ENCODE results near the gene SPRED2. TPM values are rescaled to one million over a fixed set of nuclear protein-coding genes. Genes with fewer than 3 reads are reported as not detected.

The SPRED2 gene
- polyA plus RNA-seq, 1 donor from 2014 or later: 5.3 TPM

DNA sequence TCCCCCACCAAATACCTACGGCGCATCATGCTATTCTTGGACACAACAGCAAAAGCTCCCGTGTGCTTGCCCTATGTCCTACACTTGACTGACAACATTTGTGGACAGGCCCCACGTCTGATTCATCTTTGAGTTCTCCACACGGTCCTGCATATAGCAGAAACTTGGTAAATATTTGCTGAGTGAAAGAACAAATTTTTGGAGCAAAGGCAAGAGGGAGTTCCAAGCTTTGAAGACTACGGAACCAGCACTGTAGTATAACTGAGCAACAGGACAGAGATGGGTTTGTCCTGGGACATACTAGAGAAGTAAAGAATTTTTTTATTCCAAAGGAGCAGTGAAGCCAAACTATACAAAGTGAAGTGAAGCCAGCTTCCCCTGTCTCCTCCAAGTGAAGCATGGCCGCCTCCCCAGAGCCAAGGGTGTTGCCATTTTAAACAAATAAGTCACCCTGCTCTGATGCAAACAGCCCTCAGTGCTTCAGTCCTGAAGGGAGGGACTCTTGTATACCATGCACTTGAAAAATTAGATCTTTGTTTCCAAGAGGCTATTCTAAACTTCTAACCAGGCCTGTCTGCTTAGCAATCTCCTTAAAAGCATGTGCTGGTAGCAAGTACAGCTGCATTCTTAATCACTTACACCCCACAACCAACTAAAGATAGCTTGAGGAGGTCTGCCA lies 35.9 kb downstream of the SPRED2 start:
- H3K79me2 ChIP-seq (replicated peaks; ENCODE audit: insufficient read depth, low read length): peaks cover 23% of the 10 kb centered on the region

More for the DNA sequence above, 35.9 kb downstream of the SPRED2 start:
- Histone ChIP-seq H3K27ac (ENCODE audit: low read length) (no peak overlapping the region), H3K36me3 (ENCODE audit: insufficient read depth, low read length) (no peaks in the 10 kb centered on the region), H3K4me2 (ENCODE audit: low read length) (no peak overlapping the region), H3K9me2 (ENCODE audit: insufficient read depth, low read length) (no peaks in the 10 kb centered on the region), H3K9ac (ENCODE audit: low read length) (no peak overlapping the region), H2AFZ (ENCODE audit: low read depth, low read length) (no peak overlapping the region), H3K27me3 (ENCODE audit: insufficient read depth, low read depth, low read length) (no peaks in the 10 kb centered on the region), H3F3A (ENCODE audit: insufficient read depth, low read length, poor library complexity, severe bottlenecking) (no peaks in the 10 kb centered on the region), H4K20me1 (ENCODE audit: insufficient read depth) (no peaks in the 10 kb centered on the region), H3K4me3 (ENCODE audit: low read length) (no peak overlapping the region), H3K9me3 (ENCODE audit: low read length) (no peaks in the 10 kb centered on the region)
- TF ChIP-seq EZH2 (IDR thresholded peaks at IDR 0.05; ENCODE audit: borderline replicate concordance, insufficient read depth, low read length, poor library complexity, severe bottlenecking): no peak
- TF ChIP-seq CTCF (IDR thresholded peaks at IDR 0.05; ENCODE audit: poor library complexity, severe bottlenecking): no peak
- no peak for TF ChIP-seq REST (IDR thresholded peaks at IDR 0.05; ENCODE audit: borderline replicate concordance)
- no peak for TF ChIP-seq SMC3 (conservative IDR thresholded peaks at IDR 0.05; ENCODE audit: poor library complexity)
- TF ChIP-seq TAF1 (IDR thresholded peaks at IDR 0.05; ENCODE audit: low read depth): no peak
- TF ChIP-seq RAD21 (conservative IDR thresholded peaks at IDR 0.05): no peak
- TF ChIP-seq POLR2AphosphoS5 (IDR thresholded peaks at IDR 0.05): no peak
- no peak for TF ChIP-seq MXI1 (conservative IDR thresholded peaks at IDR 0.05; ENCODE audit: poor library complexity, severe bottlenecking)
- no peak for TF ChIP-seq EP300 (conservative IDR thresholded peaks at IDR 0.05; ENCODE audit: poor library complexity, severe bottlenecking)
